ENCODE data around the gene GREM2.

GREM2 gene

GRCh38 chr1:240611619-240612480 lies at the start of gene GREM2:
Gene GREM2, minus strand, starts transcription at chr1:240612155. Its CDS starts 118,680 bp downstream, at chr1:240493475.
- DNase-seq (ENCODE audit: low read depth in 2 of 2), result peak; percentile 13 to 20

- no peak for DNase-seq (ENCODE audit: low read depth in 2 of 2)
Measured at GRCh38 chr1:240658312-240658960, 46.5 kb upstream of the GREM2 start.

- DNase-seq (ENCODE audit: low read depth in 2 of 2), result no peak
Measured at GRCh38 chr1:240656531-240656930, 44.6 kb upstream of the GREM2 start.

GRCh38 chr1:240652961-240653409 lies 41.0 kb upstream of the GREM2 start:
- no peak for DNase-seq (ENCODE audit: low read depth in 2 of 2)

GRCh38 chr1:240652549-240652948 lies 40.6 kb upstream of the GREM2 start:
- DNase-seq (ENCODE audit: low read depth in 2 of 2), result no peak

GRCh38 chr1:240650877-240651276 lies 38.9 kb upstream of the GREM2 start:
- no peak for DNase-seq (ENCODE audit: low read depth in 2 of 2)

- no peak for DNase-seq (ENCODE audit: low read depth in 2 of 2)
Measured at GRCh38 chr1:240649733-240650721, 38.1 kb upstream of the GREM2 start.

GRCh38 chr1:240646571-240647240 lies 34.8 kb upstream of the GREM2 start:
- no peak for DNase-seq (ENCODE audit: low read depth in 2 of 2)

GRCh38 chr1:240644732-240645131 lies 32.8 kb upstream of the GREM2 start:
- DNase-seq (ENCODE audit: low read depth in 2 of 2), result no peak

GRCh38 chr1:240635466-240636256 lies 23.7 kb upstream of the GREM2 start:
- DNase-seq (ENCODE audit: low read depth in 2 of 2), result no peak

GRCh38 chr1:240630409-240630808 lies 18.5 kb upstream of the GREM2 start:
- no peak for DNase-seq (ENCODE audit: low read depth in 2 of 2)

- no peak for DNase-seq (ENCODE audit: low read depth in 2 of 2)
Measured at GRCh38 chr1:240621249-240621648, 9.3 kb upstream of the GREM2 start.

GRCh38 chr1:240619906-240620621 lies 8.1 kb upstream of the GREM2 start:
- no peak for DNase-seq (ENCODE audit: low read depth in 2 of 2)

- no peak for DNase-seq (ENCODE audit: low read depth in 2 of 2)
Measured at GRCh38 chr1:240619357-240619756, 7.4 kb upstream of the GREM2 start.

GRCh38 chr1:240618946-240619345 lies 7.0 kb upstream of the GREM2 start:
- no peak for DNase-seq (ENCODE audit: low read depth in 2 of 2)

- DNase-seq (ENCODE audit: low read depth in 2 of 2), result no peak
Measured at GRCh38 chr1:240616018-240616417, 4.1 kb upstream of the GREM2 start.

- DNase-seq (ENCODE audit: low read depth in 2 of 2), result no peak
Measured at GRCh38 chr1:240613356-240614142, 1.6 kb upstream of the GREM2 start.

GRCh38 chr1:240612811-240613210 lies 856 bp upstream of the GREM2 start:
- DNase-seq (ENCODE audit: low read depth in 2 of 2), result no peak

GRCh38 chr1:240611228-240611618 lies 732 bp downstream of the GREM2 start:
- DNase-seq (ENCODE audit: low read depth in 2 of 2), result no peak

All from stimulated activated CD4-positive, alpha-beta T cell treated with anti-CD3 and anti-CD28 coated beads, Interleukin-15, amount 100 ng/mL, for 48 hours (primary cell).